GM21737 (cell line): ENCODE results near the gene STAG3.
"Not testable (repeated sequence)": the region's sequence is repeated elsewhere in the genome, so short reads cannot be mapped to it uniquely, and the experiment has no call there.

Source experiments
- ATAC-seq: cut with Tn5 transposase; IDR thresholded peaks from one replicate; pipeline ENCODE4 v1.9.1; 2021; ENCODE audit warnings: mild to moderate bottlenecking, moderate library complexity; ENCODE audit not compliant: unreplicated experiment

STAG3 gene

DNA sequence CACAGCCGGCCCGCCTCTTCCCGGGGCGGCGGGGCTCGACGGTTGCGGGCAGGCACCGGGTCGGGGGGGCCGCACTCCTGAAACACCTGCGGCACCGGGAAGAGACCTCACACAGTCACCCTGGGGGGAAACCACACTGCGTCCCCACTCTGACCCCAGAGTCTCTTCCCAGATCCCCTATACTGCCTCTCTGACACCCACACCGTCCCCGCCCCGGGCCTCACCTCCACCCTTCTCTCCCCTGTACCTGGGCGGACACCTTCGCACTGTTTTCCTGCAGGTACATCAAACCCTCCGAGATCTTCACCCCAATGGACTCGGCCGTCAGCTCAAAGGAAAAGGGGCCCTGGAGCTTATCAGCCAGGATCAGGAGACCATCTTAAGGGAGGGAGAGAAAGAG is 5.9 kb upstream of the STAG3 start:
- no peak for ATAC-seq

DNA sequence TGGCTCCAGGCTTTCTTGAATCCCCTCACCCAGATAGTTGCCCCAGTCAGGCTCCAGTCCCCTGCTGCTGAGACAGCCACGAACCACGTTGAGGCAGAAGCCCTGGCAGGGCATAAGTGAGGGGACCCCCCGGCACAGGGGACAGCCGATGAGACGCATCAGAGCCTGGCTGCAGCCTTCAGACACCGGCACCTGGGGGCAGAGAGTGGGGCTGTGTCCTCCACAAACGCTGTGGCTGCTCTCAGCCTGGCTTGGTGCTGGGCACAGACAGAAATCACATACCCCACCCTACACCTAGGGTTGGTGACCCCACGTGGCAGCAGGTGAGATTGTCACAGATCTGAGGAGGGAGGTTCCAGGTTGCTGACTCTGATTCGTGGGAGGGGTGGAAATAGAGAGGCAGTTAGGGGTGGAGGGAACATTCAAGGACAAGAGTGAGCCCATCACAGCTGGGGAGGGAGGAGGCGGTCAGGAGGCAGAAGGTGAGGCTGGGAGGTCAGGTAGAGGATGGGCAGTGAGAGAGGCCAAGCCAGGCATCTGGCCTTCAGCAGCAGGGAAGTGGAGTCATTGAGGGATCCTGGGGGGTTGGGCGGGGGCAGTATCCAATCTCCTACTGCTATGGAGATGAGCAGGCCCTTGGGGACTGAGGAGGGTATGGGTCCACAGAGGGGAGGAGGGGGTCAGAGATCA is 3.8 kb upstream of the STAG3 start:
- no peak for ATAC-seq

- no peak for ATAC-seq
These were observed 3.1 kb upstream of the STAG3 start for GRCh38 chr7:100174582-100174981.

DNA sequence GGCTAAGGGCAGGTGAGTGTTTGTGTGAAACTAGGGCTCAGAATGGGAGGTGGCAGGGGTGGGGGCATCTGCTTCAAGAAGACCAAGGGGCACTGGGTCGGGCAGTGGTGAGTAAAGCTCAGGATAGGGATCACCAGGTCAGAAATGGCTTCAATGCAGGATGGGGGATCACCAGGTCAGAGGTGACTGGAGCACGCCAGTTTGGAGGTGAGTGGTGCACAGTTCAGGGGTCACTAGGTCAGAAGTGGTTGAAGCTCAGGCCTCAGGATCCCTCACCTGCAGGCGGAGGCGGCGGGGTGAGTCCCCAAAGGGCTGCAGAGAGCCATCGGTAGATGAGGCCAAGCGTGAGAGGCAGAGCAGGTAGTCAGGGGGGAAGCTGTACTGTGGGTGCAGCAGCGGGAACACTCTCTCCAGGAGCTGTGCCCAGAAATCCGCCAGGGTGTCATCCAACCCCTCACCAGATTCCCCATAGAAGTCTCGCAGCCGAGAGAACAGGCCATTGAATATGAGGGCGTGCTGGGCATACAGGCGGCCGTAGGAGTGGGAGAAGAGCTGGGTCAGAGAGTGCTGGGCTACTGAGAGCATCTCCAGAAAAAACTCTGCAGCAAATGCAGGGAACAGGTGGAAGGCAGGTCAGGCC is 2.3 kb upstream of the STAG3 start:
- no peak for ATAC-seq

DNA sequence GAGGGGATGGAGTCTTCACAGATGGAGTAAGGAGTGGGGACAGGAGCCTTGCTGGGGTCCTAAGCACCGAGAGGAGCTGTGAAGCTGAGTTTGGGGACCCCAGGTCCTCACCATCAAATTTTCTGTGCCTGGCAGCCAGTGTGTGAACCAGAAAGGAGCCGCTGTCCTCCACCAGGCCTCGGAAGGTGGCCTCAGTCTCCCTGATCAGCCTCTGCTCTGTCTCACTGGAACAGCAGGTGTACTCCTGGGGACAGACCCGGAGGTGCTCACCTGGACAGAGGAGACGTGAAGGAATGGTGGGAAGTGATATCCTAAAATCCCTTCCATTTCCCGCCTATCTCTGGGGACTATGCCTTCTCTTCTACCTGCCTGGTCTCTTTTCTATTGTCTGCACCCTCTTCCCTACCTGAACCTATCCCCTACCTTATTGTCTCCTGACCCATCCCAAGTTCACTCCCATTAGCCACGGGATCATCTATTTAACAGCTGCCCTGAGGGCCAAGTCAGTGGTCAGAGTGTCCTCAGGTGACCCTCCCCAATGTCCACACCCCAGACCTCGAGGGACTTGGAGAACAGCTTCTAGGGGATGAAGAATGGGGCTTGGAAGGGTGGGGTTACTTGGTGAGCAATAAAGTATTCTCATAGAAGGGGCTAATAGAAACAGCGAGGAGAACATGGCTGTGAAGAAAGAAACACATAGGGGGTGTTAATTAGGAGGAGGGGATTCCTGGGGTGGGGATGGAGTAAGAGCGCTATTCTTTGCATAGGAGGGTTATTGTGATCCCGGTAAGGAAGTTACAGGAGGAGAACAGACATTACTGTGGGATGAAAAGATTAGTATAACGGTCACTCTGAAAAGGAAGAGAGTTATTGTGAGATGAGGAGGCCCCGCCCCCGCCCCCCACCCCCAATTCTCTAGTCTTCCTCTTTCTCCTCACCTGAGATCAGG is 1.3 kb upstream of the STAG3 start:
- no peak for ATAC-seq

GRCh38 chr7:100180084-100180483 is 2.4 kb downstream of the STAG3 start:
- not testable (repeated sequence) for ATAC-seq

GRCh38 chr7:100182616-100183015 is 4.9 kb downstream of the STAG3 start:
- not testable (repeated sequence) for ATAC-seq

- ATAC-seq = not testable (repeated sequence)
These were observed 5.4 kb downstream of the STAG3 start for GRCh38 chr7:100183090-100183489.

- no peak for ATAC-seq
These were observed 8.0 kb downstream of the STAG3 start for GRCh38 chr7:100185726-100186125.

DNA sequence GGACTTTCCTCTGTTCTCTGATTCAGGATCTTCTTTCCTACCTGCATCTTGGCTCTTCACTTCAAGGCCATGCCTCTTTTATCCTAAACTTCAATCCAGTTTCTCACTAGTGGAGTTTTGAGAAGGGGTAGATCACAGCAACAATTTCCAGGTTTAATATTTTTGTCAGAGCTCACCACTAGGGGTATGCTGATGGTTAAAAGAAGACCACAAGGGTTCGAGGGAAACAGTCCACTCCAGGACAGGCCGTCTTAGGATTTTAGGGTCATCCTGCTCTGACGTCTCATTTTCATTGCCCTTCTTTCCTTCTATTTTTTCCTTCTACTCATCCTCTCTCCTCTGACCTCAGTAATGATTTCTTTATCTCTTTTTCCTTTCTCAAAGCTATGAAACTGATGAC is 11.3 kb downstream of the STAG3 start:
- ATAC-seq = no peak

DNA sequence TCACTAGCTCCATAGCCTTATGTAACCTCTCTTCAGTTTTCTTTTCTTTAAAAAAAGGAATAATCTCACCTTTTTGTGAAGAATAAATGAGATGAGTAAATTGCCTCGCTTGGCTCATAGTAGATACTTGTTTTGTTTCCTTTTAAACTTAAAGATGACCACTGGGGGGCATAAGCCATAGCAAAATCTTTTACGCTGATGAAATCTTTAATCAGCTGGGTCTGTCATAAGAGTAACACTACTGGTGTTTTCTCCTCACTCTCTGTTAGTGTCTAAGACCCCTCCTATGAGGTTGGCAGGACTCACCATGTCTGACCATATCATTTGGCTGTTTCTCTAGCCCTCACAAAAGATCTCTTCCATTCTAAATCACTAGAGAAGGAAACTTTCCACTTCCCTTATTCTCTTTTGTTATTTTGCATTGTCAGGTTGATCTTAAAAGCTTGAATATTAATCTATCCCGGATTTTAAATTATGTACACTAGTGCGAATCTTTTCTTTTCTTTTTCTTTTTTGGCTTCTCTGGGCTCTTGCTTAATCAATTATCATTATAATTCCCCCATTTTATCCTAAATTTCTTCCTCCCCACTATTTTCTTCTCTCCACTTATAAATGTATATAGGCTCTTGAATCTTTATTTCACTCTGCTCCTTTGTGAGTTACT is 12.5 kb downstream of the STAG3 start:
- no peak for ATAC-seq

DNA sequence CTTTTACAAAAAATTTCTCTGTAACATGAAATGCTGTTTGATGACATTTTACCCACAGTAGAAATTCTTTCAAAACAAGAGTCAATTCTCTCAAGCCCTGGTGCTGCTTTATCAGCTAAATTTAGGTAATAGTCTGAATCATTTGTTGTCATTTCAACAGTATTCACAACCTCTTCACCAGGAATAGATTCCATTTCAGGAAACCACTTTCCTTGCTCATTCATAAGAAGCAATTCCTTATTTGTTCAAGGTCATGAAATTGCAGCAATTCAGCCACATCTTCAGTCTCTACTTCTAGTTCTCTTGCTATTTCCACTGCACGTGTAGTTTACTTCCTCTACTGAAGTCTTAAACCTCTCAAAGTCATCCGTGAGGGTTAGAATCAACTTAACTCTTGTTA is 14.1 kb downstream of the STAG3 start:
- ATAC-seq = no peak

DNA sequence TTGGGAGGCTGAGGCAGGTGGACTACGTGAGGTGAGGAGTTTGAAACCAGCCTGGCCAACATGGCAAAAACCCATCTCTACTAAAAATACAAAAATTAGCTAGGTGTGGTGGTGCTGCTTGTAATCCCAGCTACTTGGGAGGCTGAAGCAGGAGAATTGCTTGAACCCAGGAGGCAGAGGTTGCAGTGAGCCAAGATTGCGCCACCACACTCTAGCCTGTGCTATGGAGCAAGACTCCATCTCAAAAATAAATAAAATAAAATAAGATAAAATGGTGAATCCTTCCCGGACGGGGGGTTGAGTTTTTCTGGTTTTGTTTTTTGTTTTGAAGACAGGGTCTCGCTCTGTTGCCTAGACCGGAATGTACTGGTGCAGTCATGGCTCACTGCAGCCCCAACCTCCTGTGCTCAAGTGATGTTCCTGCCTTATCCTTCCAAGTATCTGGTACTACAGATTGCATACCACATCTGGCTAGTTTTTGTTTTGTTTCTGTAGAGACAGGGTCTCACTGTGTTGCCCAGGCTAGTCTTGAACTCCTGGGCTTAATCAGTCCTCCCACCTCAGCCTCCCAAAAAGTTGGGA is 14.7 kb downstream of the STAG3 start:
- ATAC-seq = not testable (repeated sequence)

DNA sequence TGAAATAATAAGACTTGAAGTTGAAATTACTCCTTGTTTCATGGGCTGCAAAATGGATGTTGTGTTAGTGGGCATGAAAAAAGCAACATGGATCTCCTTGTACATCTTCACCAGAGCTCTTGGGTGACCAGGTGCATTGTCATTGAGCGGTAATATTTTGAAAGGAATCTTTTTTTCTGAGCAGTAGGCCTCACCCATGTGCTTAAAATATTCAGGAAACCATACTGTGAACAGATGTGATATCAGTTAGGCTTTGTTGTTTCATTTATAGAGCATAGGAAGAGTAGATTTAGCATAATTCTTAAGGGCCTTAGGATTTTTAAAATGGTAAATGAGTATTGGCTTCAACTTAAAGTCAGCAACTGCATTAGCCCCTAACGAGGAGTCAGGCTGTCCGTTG is 15.3 kb downstream of the STAG3 start:
- ATAC-seq = no peak

GRCh38 chr7:100195222-100195621 is 17.5 kb downstream of the STAG3 start:
- ATAC-seq = no peak

GRCh38 chr7:100195901-100196322 is 18.2 kb downstream of the STAG3 start:
- not testable (repeated sequence) for ATAC-seq

- ATAC-seq = no peak
These were observed 20.5 kb downstream of the STAG3 start for GRCh38 chr7:100198266-100198665.

GRCh38 chr7:100200693-100201092 is 23.0 kb downstream of the STAG3 start:
- no peak for ATAC-seq

- no peak for ATAC-seq
These were observed 26.7 kb downstream of the STAG3 start for GRCh38 chr7:100204454-100204853.

GRCh38 chr7:100208911-100209408 is 31.2 kb downstream of the STAG3 start:
- ATAC-seq = peak; percentile 56
